A673 (cell line): ENCODE data around the gene MVP.

Experiments used
- EZH2 ChIP-seq: fragments of 200-600 bp; sonication (generic); IDR thresholded peaks from 2 replicates; pipeline ENCODE4 v1.6.1; 2017; ENCODE audit warnings: borderline replicate concordance, low read depth, mild to moderate bottlenecking, mixed read lengths, antibody characterized with exemption, low read length; ENCODE audit not compliant: poor library complexity, severe bottlenecking
- TF ChIP-seq, protein P1 (sequence below): fragments of 300-800, 200-600 bp; sonication (generic); conservative IDR thresholded peaks from 2 replicates; pipeline ENCODE4 v1.5.1; 2017; ENCODE audit warnings: low read depth, mild to moderate bottlenecking, antibody characterized with exemption, low read length, moderate library complexity, mixed read lengths

DNA sequence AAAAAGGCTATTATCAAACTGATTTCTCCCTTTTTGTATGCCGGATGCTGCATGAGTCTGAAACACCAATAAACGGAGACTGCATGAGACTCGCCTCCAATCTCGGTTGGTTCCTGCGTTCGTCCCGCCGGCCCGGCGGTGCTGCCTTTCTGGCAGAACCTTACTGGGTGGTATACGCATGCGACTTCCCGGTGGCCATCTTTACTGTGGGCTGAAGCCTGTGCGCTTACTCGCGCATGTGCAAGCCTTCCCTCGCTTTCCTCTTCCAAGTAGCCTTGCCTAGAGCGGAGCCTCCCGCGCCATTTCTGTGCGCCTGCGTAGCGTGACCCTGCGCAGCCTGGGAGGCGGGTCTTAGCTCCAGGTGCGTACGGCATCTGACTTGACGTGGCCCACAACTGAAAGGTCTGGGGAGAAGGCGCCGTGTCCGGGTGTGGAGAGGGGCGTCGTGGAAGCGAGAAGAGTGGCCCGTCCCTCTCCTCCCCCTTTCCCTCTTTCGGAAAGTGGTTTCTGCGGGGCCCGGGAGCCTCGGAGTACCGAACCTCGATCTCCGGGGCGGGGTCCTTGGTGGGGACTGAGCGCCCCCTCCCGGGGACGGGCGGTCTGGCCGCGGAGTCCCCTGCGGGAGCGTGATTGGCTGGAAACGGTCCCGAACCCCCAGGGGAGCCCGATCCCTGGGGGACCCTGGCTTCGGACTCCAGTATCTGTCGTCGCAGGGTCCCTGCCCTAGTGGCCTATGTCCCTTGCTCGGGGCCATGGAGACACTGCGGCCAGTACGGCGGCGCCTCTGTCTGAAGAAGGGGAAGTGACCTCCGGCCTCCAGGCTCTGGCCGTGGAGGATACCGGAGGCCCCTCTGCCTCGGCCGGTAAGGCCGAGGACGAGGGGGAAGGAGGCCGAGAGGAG is 4.2 kb upstream of the MVP start, which contains the start of gene PAGR1:
- TF ChIP-seq, protein P1, sequence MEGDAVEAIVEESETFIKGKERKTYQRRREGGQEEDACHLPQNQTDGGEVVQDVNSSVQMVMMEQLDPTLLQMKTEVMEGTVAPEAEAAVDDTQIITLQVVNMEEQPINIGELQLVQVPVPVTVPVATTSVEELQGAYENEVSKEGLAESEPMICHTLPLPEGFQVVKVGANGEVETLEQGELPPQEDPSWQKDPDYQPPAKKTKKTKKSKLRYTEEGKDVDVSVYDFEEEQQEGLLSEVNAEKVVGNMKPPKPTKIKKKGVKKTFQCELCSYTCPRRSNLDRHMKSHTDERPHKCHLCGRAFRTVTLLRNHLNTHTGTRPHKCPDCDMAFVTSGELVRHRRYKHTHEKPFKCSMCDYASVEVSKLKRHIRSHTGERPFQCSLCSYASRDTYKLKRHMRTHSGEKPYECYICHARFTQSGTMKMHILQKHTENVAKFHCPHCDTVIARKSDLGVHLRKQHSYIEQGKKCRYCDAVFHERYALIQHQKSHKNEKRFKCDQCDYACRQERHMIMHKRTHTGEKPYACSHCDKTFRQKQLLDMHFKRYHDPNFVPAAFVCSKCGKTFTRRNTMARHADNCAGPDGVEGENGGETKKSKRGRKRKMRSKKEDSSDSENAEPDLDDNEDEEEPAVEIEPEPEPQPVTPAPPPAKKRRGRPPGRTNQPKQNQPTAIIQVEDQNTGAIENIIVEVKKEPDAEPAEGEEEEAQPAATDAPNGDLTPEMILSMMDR, result peak; percentile 93
- no peak for TF ChIP-seq EZH2
